Endodermal cell (in vitro differentiated cells): ENCODE measurements around the gene AATF. TPM values are rescaled to one million over a fixed set of nuclear protein-coding genes. Genes with fewer than 3 reads are reported as not detected.

Experiments used
- DNase-seq: peaks from one replicate; pipeline ENCODE4 v3.0.0-alpha.2; 2017
- H3K27ac ChIP-seq: 2 replicates; pipeline ENCODE4 v1.5.1; 2013; ENCODE audit warnings: mild to moderate bottlenecking, low read depth, low read length, moderate library complexity
- H3K27me3 ChIP-seq: 2 replicates; pipeline ENCODE4 v1.6.1; 2013; ENCODE audit warnings: mild to moderate bottlenecking, low read length, moderate library complexity; ENCODE audit not compliant: insufficient read depth, control insufficient read depth, poor library complexity, severe bottlenecking
- H3K36me3 ChIP-seq: 2 replicates; pipeline ENCODE4 v1.7.0; 2013; ENCODE audit warnings: mild to moderate bottlenecking, low read length, moderate library complexity; ENCODE audit not compliant: control insufficient read depth, insufficient read depth
- H3K4me1 ChIP-seq: one replicate; pipeline ENCODE4 v1.7.0; 2013; ENCODE audit warnings: low read length; ENCODE audit not compliant: control insufficient read depth, insufficient read depth
- H3K4me3 ChIP-seq: 2 replicates; pipeline ENCODE4 v1.5.1; 2013; ENCODE audit warnings: mild to moderate bottlenecking, low read length, moderate library complexity
- H3K9ac ChIP-seq: 2 replicates; pipeline ENCODE4 v1.6.1; 2013; ENCODE audit warnings: mild to moderate bottlenecking, low read length, moderate library complexity; ENCODE audit not compliant: poor library complexity, severe bottlenecking; ENCODE audit errors: extremely low read depth
- H3K9me3 ChIP-seq: 2 replicates; pipeline ENCODE4 v1.6.1; 2013; ENCODE audit warnings: mild to moderate bottlenecking, low read length, moderate library complexity; ENCODE audit not compliant: control insufficient read depth
- H3K27ac Mint-ChIP-seq: 2 replicates; pipeline ENCODE4 v1.8.0; 2020; ENCODE audit warnings: mixed read lengths
- H3K27me3 Mint-ChIP-seq: 2 replicates; pipeline ENCODE4 v1.8.0; 2021; ENCODE audit warnings: mild to moderate bottlenecking, mixed read lengths; ENCODE audit not compliant: insufficient read depth
- H3K36me3 Mint-ChIP-seq: 2 replicates; pipeline ENCODE4 v1.8.0; 2020; ENCODE audit warnings: low read depth, mixed read lengths
- H3K4me1 Mint-ChIP-seq: 2 replicates; pipeline ENCODE4 v1.8.0; 2020; ENCODE audit warnings: mixed read lengths
- H3K4me3 Mint-ChIP-seq: 2 replicates; pipeline ENCODE4 v1.8.0; 2020; ENCODE audit warnings: mild to moderate bottlenecking, moderate library complexity, mixed read lengths
- H3K9me3 Mint-ChIP-seq: 2 replicates; pipeline ENCODE4 v1.8.0; 2020; ENCODE audit warnings: mild to moderate bottlenecking, mixed read lengths
- CTCF ChIP-seq: fragments of 200-600 bp; sonication (generic); conservative IDR thresholded peaks from 2 replicates; pipeline ENCODE4 v1.5.0; 2021; ENCODE audit warnings: antibody characterized with exemption, mild to moderate bottlenecking
- WGBS, 2 experiments: methylation state at CpG; one replicate each; pipeline versions ENCODE4 v1.1.5 to v1.1.7; 2013; ENCODE audit warnings: missing lambda C conversion rate in 2 of 2, mixed read lengths in 1 of 2; ENCODE audit not compliant: insufficient coverage in 1 of 2, insufficient read length in 1 of 2; 5-methylcytosine and 5-hydroxymethylcytosine counted together
- total RNA-seq, 2 donors: library from RNA; stranded (reverse); fragmentation: NEBNext Ultra II Directional in 1 of 2; extraction: Animal tissue kit (Norgen Biotek cat#: 25700) in 1 of 2; gene quantifications; 2 replicates in 1 of 2; 3 replicates in 1 of 2; pipeline ENCODE4 v1.2.1, GENCODE V29; 2021

Gene AATF
- total RNA-seq, 2 donors from 2014 or later, result 90.7 TPM

- 92 to 94% methylated on average over 5 of the region's 5 CpGs for WGBS, 2 experiments
- Histone ChIP-seq H3K27me3 (no peaks in the 10 kb centered on the region), H3K9me3 (no peaks in the 10 kb centered on the region), H3K4me3 (no peak overlapping the region), H3K4me1 (no peaks in the 10 kb centered on the region), H3K27ac (no peak overlapping the region), H3K36me3 (peaks cover 51% of the 10 kb centered on the region), H3K9ac (no peak overlapping the region)
- H3K27me3 Mint-ChIP-seq, result no peaks in the 10 kb centered on the region
- no peak overlapping the region for H3K27ac Mint-ChIP-seq
- peaks cover 15% of the 10 kb centered on the region for H3K4me1 Mint-ChIP-seq
- peaks cover 55% of the 10 kb centered on the region for H3K36me3 Mint-ChIP-seq
- no peaks in the 10 kb centered on the region for H3K9me3 Mint-ChIP-seq
- no peak overlapping the region for H3K4me3 Mint-ChIP-seq
- no peak for TF ChIP-seq CTCF
- no peak for DNase-seq
These were observed 149.4 kb downstream of the AATF start for GRCh38 chr17:37098152-37098551.

- Histone ChIP-seq H3K27me3 (no peaks in the 10 kb centered on the region), H3K9me3 (no peaks in the 10 kb centered on the region), H3K4me1 (no peaks in the 10 kb centered on the region), H3K36me3 (peaks cover 51% of the 10 kb centered on the region), H3K4me3 (no peak overlapping the region), H3K9ac (no peak overlapping the region), H3K27ac (no peak overlapping the region)
- Mint-ChIP-seq H3K9me3 (no peaks in the 10 kb centered on the region), H3K4me1 (peaks cover 13% of the 10 kb centered on the region), H3K27me3 (no peaks in the 10 kb centered on the region), H3K4me3 (no peak overlapping the region), H3K27ac (peak overlapping the region; percentile 1), H3K36me3 (peaks cover 47% of the 10 kb centered on the region)
- TF ChIP-seq CTCF, result no peak
- WGBS, 2 experiments, result 90% methylated on average over 2 to 9 of the region's 9 CpGs
- peak; percentile 36 for DNase-seq
These were observed 150.3 kb downstream of the AATF start for GRCh38 chr17:37098910-37099664.

GRCh38 chr17:37100231-37100630 lies 151.5 kb downstream of the AATF start:
- H3K27ac Mint-ChIP-seq, result no peak overlapping the region
- no peak overlapping the region for H3K4me3 ChIP-seq
- no peaks in the 10 kb centered on the region for H3K4me1 ChIP-seq
- 89 to 100% methylated on average over 1 to 4 of the region's 4 CpGs for WGBS, 2 experiments
- no peaks in the 10 kb centered on the region for H3K27me3 ChIP-seq
- no peak for TF ChIP-seq CTCF
- no peaks in the 10 kb centered on the region for H3K9me3 Mint-ChIP-seq
- H3K4me1 Mint-ChIP-seq, result peaks cover 13% of the 10 kb centered on the region
- no peak for DNase-seq
- H3K27me3 Mint-ChIP-seq, result no peaks in the 10 kb centered on the region
- H3K27ac ChIP-seq, result no peak overlapping the region
- peaks cover 43% of the 10 kb centered on the region for H3K36me3 Mint-ChIP-seq
- peaks cover 56% of the 10 kb centered on the region for H3K36me3 ChIP-seq
- H3K9me3 ChIP-seq, result no peaks in the 10 kb centered on the region
- no peak overlapping the region for H3K4me3 Mint-ChIP-seq
- H3K9ac ChIP-seq, result no peak overlapping the region
